GM19397 (cell line): Measurements from ENCODE around the gene CPAMD8.
"Not testable (repeated sequence)": the region's sequence is repeated elsewhere in the genome, so short reads cannot be mapped to it uniquely, and the experiment has no call there.

Source experiments
- ATAC-seq: cut with Tn5 transposase; IDR thresholded peaks from one replicate; pipeline ENCODE4 v1.9.1; 2021; ENCODE audit warnings: mild to moderate bottlenecking, moderate library complexity; ENCODE audit not compliant: unreplicated experiment

Gene CPAMD8

DNA sequence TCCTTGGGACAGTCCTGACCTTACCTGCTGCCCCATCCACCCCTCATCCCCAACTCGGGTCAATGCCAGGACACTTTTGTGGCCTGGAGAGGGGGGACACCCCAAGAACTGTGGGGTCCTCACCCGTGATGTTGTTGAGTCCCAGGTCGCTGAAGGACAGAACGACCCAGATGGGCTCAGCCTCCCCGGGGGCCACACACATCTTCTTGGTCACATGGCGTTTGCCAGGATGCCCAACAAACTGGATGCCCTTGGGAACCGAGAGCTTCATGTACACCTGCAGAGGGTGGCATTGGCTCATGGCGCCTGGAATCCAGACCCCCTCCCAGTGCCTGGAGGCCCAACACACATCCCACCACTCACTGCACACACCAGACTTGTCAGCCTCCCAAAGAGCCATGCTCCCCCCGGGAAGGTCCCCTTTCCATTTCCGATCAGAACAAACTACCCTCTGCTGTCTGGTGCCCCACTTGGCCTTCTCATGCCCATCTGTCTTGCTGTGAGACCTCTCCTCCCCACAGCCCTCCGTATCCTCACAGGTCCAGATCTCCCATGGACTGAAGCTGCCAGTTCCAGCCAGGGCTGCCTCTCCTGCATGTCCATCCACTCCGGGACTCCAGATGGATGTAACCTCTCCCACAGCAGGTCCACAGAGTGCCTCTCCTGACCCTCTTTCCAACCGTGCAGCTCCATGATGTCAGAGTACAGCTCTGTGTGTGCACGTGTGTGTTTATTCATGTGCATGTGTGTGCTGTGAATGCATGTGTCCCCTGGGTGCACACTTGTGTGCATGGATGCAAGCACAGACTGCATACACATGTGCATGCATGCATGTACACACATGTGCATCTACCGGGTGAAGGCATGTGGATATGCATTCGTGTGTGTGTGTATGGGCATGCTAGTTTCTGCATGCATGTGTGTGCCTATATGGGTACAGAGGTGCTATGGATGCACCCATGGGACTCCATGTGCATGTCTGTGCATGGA, 79.4 kb downstream of the CPAMD8 start:
- no peak for ATAC-seq

DNA sequence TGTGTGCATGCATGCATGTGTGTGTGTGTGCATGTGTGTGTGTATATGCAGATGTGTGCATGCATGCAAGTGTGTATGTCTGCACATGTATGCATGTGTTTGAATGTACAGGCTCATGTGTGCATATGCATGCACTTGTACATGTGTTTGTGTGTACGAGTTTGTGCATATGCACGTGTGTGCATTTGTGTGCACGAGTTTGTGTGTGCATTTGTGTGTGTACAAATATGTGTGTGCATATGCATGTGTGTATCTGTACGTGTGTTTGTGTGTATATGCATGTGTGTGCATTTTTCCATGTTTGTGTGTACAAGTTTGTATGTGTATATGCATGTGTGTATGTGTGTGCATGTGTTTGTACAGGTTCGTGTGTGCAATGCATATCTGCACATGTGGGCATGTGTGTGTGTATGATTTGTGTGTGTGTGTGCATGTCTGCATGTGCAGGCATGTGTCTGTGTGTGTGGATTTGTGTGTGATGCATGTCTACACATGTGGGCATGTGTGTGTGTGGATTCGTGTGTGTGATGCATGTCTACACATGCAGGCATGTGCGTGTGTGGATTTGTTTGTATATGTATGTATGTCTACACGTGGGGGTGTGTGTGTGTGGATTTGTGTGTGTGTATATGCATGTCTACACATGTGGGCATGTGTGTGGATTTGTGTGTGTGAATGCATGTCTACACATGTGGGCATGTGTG, 80.7 kb downstream of the CPAMD8 start:
- ATAC-seq = no peak

DNA sequence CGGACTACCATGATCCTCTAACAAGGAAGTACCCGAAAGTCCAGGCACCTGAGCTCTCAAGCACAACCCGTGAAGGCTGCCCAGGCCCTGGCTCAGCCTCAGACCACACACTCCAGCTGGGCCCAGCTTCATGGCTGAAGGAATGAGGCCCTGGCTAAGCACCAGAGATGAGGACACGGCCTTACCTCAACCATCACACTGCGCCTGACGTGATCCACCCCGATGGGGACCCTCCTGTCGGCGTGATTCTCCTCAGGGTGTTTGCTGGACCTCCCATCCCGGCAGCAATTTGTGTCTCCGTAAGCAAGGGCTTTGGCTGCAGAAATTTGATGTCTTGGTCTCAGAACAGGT, 81.3 kb downstream of the CPAMD8 start:
- no peak for ATAC-seq

- no peak for ATAC-seq
Observed at GRCh38 chr19:16944626-16945363, 81.8 kb downstream of the CPAMD8 start.

DNA sequence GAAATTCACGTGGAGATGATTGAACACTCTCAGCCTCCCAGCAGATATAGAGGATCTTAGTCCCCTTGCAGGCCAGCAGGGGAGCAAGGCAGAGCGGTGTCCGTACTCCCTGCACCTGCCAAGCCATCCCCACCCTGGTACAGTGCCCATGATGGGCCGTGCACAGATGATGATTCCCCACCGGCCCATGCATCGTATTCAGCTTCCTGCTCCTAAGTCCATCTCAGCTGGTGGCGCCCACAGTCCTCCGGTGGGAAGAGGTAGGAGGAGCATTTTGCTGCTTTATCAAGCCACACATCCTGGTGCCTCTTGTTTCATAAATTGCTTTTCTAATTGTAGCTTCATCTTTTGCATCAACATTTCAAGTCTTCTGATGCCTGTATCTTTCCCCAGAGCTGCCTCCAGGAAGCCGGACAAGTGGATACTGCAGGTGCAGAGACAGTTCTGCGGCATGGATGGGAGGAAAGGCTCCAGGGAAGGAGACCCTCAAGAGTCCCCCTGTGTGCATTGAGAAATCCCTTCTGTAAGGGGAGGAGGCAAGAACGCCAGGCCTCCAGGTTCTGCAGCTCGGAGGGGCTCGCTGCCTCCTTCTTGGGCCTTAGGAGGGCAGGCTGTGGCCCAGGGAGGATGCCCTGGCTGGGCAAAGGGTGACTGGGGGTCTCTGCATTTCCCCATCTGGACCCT, 82.5 kb downstream of the CPAMD8 start:
- ATAC-seq = no peak

- ATAC-seq = not testable (repeated sequence)
Observed at GRCh38 chr19:16943090-16943489, 83.5 kb downstream of the CPAMD8 start.

- ATAC-seq = no peak
Observed at GRCh38 chr19:16942583-16942982, 84.0 kb downstream of the CPAMD8 start.

DNA sequence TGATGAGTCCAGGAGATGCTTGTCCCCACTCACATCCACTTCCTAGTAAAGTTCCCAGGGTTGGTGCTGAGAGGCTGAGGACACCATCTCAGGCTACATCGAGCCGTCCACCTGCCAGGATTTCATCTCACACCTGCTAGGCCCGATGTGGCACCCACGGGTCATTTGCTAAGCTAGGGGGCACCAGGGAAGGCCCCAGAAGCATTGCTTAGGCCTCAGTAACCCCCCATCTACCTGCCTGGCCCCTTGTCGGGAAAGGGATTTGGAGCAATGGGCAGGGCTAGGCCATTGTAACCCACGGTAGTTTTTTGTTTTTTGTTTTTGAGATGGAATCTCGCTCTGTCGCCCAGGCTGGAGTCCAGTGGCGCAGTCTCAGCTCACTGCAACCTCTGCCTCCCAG, 86.0 kb downstream of the CPAMD8 start:
- no peak for ATAC-seq

GRCh38 chr19:16940063-16940462, 86.5 kb downstream of the CPAMD8 start:
- ATAC-seq = not testable (repeated sequence)

- ATAC-seq = no peak
Observed at GRCh38 chr19:16938211-16938610, 88.4 kb downstream of the CPAMD8 start.

- ATAC-seq = not testable (repeated sequence)
Observed at GRCh38 chr19:16937796-16938195, 88.8 kb downstream of the CPAMD8 start.

DNA sequence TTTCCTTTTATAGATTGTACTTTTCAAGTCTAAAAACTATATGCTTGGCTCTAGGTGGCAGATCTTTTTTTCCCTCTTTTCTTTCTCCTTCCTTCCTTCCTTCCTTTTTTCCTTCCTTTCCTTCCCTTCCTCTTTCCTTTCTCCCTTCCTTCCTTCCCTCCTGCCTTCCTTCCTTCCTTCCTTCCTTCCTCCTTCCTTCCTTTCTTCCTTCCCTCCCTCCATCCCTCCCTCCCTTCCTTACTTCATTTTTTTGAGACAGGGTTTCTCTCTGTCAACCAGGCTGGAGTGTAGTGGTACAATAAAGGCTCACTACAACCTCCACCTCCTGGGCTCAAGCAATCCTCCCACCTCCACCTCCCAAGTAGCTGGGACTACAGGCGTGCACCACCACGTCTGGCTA, 89.7 kb downstream of the CPAMD8 start:
- no peak for ATAC-seq

GRCh38 chr19:16934489-16934888, 92.1 kb downstream of the CPAMD8 start:
- no peak for ATAC-seq

DNA sequence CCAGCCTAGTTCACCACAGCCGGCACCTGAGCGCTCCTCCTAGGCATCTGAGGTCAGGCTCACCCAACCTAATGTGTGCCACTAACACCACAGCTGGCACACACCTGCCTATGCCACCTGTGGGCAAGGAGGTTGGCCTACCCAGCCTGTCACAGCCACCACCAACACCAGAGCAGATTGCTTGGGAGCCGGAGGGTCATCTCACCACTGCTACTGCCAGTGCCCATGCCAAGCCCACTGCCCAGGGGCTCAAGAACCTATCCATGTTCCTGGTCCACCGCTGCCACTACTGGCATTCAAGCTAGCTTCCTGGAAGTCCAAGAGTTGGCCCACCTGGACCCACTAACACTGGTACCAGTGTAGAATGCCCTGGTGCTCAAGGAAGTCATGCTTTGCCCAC, 95.3 kb downstream of the CPAMD8 start:
- no peak for ATAC-seq

DNA sequence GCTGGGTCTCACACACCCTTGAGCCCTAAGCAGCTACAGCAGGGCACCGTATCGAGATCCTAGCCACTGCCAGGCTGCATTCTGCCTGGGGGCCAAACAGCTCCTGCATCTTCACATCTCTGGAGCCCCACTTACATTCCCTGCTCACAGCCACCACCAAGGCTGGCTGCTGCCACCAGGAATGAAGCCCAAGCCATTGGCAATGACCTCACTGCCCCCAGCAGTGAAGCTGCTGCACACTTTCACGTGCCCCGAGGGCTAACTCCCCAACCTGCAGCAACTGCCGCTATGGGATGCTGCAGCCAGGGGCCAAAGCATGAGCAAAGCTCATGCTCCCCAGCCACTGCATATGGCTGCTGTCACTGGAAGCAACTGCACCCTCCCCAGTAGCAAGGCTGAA, 95.9 kb downstream of the CPAMD8 start:
- no peak for ATAC-seq

- ATAC-seq = no peak
Observed at GRCh38 chr19:16928916-16929315, 97.7 kb downstream of the CPAMD8 start.

- no peak for ATAC-seq
Observed at GRCh38 chr19:16928351-16928750, 98.3 kb downstream of the CPAMD8 start.

DNA sequence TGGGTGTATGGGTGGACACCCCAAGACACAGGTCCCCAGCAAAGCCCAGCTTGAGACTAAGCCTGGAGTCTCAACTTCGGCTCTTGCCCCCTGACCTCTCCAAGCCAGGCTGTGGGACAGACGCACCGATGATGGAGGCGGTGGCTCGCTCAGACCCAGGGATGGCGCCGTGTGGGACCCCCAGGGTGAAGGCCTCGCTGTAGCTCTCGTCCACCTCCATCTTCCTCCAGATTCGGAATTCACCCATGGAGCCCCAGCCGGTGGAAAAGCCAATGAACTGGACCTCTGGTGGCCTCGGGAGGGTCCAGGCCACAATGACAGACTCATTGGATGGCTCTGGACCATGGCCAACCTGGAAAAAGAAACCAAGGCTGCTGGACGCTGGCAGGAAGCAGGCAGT, 98.7 kb downstream of the CPAMD8 start:
- no peak for ATAC-seq

DNA sequence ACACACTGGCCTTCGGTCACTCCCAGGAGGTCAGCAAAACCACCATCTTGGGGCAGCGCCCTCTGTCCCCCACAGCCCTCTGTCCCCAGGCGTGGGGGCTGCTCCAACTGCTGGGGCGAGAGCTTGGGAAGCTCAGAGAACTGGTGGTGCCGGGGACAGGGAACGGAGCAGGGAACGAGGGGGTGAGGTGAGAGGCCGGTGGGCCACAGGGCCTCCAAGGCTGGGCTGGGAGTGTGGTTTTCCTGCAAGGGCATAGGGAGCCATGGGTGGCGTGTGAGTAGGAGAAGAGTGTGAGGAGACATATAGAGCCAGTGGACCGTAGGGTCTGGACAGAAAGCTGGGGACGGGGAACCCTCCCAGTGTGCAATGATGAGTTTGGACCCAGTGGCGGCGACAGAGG, 103.7 kb downstream of the CPAMD8 start:
- no peak for ATAC-seq

- ATAC-seq = no peak
Observed at GRCh38 chr19:16922592-16922934, 104.0 kb downstream of the CPAMD8 start.
